HuH-7 (cell line): ENCODE data around the gene PRDX1.

Experiments used
- DNase-seq: peaks from one replicate; pipeline ENCODE4 v3.0.0; 2011; ENCODE audit warnings: low spot score

The PRDX1 gene

DNA sequence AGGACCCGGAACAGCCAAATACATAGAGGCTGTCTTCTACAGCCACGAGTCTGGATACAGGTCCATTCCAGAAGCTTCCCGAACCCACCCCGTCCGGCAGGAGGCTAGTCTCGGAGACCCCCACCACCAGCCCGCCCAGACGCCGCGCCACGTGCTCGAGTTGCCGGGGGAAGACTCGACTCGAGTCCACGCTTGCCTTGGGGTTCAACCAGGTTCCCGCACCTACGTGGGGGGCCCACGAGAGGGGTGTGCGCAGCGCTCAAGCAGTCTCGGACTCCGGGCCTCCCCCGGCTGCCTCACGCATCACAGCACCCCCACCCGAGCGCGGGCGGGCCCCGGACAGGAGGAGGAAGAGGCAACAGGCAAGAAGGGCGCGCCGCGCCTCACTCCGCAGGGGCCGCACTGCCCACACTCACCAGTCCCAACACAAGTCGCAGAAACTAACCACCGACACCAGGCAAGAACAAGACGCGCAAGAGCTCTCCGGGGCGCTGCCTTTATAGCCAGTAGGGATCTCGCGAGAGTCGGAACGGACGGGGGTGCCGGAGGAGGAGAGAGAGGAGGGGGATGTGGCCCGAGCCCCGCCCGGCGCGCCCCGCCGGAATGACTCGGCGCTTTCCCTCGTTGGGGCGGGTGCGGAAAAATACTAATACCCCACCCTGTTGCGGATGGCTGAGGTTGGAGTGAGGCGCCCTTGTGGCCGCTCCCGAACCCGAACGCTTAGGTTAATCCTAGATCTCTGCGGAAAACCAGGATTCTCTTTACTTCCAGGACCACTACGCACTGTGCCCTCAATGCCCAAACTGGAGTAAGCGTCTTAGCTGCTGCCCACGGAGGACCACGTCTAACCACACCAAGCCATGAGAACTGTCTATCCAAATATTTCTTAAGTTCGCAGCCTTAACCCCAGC is at the start of gene PRDX1:
Gene PRDX1, minus strand, starts transcription at position 472 of the 911 bp plus-strand sequence. CDS start 2,841 bp downstream, outside the sequence.
- DNase-seq, result peak; percentile 91

- no peak for DNase-seq
These were observed 48.9 kb upstream of the PRDX1 start for GRCh38 chr1:45570631-45571030.

GRCh38 chr1:45569962-45570581 is 48.4 kb upstream of the PRDX1 start:
- peak; percentile 59 for DNase-seq

DNA sequence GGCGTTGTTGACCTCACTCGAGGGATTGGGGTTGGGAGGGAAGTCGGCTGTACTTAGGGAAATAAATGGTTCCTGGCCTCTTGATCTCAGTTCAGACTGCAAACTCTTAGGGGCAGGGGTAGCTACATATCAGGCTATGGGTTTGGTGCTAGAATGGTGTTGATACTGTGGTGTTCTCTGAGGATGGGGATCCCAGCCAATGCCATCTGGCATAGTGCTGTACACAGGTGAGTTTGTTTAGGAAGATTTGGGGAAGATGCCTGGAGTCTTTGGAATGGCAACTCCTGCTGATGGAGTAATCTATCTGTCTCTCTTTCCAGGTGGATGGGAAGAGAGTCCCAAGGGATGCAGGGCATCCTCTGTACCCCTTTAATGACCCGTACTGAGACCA is 47.9 kb upstream of the PRDX1 start:
- DNase-seq, result no peak

- no peak for DNase-seq
These were observed 46.7 kb upstream of the PRDX1 start for GRCh38 chr1:45568421-45568820.

- DNase-seq, result no peak
These were observed 46.2 kb upstream of the PRDX1 start for GRCh38 chr1:45567911-45568310.

DNA sequence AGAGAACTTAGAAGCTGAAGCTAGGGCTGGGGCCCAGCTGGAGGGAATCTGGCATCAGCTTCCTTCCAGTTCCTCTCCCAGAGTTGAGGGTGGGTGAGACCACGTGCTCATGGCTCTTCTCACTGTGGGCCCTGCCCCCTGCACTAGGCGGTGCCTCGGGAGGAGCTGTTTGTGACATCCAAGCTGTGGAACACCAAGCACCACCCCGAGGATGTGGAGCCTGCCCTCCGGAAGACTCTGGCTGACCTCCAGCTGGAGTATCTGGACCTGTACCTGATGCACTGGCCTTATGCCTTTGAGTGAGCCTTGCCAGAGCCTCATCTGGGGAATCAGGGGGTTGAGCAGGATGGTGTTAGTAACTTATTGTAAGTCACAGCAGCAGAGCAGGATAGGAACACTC is 45.0 kb upstream of the PRDX1 start:
- DNase-seq, result no peak

GRCh38 chr1:45563843-45564242 is 42.2 kb upstream of the PRDX1 start:
- no peak for DNase-seq

DNA sequence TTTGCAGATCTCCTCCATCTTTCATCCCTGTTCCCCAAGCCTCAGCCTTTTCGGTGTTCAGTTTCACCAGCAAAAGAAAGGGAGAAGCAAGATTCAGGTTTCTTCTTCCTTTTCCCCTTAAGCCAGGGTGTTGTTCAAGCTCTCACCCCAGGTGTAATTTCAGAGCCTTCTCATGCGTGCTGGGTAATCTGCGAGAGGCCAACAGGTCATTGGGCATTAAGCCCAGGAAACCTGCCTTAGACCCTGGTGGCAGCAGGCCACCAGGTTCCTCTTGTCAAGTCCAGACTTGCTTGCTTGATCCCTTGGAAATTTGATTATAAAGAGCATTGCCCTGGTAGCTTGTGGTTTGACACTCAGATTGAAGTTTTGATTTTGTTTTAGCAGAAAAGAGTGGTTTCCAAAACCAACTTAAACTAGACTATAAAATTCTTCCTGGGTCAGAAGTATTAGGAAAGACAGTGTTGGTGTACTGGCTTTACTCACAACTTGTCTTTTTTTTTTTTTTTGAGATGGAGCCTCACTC is 35.8 kb upstream of the PRDX1 start:
- DNase-seq, result no peak

GRCh38 chr1:45554198-45554597 is 32.5 kb upstream of the PRDX1 start:
- no peak for DNase-seq

- no peak for DNase-seq
These were observed 30.6 kb upstream of the PRDX1 start for GRCh38 chr1:45552331-45552730.

DNA sequence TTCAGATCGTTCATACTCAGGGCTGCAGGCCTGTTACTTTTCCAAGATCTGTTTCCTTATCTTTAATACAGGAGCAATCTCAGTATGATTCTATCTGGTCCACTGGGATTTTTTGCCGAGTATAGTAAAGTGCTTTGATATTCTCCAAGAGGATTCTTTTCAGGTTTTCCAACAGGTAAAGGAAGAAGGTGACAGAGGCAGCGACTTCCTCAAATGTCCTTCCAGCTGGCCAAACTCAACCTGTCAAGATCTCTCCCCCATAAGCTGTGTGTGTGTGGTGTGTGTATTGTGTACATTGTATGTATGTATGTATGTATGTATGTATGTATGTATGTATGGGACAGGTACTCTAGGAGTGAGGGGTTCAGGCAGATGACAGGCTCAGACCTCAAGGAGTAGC is 30.0 kb upstream of the PRDX1 start:
- no peak for DNase-seq

- DNase-seq, result peak; percentile 80
These were observed 29.0 kb upstream of the PRDX1 start, which contains the start of gene AKR1A1 for GRCh38 chr1:45550401-45551351. Gene AKR1A1 (plus strand): TSS chr1:45550826. CDS start chr1:45561795, 10,969 bp downstream.

DNA sequence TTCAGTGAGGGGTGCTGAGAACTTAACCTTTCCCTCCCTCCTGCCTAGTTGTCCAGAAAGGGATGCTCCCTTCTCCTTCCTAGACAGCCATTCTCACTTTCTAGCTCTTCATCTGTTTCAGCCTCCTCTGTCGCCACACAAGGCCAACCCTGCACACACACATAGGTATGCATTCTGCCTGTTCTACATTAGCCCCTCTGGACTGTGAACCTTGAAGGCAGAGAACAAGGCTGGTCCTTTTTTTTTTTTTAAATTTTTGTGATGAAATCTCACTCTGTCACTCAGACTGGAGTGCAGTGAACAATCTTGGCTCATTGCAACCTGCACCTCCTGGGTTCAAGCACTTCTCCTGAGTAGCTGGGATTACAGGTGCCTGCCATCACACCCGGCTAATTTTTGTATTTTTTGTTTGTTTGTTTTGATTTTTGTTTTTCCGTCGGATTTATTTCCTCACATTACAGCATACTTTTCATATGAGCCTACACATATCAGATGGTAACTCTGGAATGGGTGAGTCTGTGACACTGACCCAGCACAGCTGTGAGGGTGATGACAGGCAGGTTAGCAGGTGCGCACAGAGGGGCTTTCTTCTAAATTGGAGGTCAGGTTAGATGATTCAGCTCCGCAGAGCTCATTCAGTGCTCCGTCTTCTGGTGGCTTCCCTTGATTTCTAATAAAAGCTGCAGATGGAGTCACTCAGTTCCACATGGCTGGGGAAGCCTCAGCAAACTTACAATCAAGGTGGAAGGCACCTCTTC is 24.0 kb upstream of the PRDX1 start:
- no peak for DNase-seq

DNA sequence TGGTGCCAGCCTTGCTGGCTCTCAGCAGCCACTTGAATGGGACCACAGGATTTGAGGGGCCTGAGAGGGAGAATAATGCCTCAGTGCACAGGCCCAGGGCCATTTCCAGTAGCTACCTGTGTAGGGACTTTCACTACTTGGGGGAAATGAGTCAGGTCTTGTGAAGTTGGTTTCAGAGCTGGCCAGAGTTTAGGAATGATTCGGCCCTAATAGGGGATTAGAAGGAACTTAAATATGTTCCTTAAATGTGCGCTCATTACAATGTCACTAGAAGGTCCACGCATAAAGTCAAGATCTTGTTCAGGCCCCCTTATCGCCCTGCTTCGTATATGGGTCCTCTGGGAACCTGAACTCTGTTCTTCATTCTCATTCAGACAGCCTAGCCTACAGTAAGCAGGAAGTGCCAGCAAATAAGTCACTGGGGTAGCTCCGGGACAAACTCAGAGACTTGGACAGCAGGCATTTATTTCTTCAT is 23.4 kb upstream of the PRDX1 start:
- no peak for DNase-seq

DNA sequence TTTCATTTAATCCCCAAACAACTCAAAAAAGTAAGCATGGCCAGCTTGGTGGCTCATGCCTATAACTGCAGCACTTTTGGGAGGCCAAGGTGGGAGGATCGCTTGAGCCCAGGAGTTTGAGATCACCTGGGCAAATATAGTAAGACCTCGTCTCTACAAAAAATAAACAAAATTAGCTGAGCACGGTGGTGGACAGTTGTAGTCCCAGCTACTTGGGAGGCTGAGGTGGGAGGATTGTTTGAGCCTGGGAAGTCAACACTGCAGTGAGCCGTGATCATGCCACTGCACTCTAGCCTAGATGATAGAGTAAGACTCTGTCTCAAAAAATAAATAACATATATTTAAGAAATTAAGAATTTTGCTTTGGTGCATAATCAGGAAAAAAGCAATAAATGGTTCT is 22.8 kb upstream of the PRDX1 start:
- no peak for DNase-seq

DNA sequence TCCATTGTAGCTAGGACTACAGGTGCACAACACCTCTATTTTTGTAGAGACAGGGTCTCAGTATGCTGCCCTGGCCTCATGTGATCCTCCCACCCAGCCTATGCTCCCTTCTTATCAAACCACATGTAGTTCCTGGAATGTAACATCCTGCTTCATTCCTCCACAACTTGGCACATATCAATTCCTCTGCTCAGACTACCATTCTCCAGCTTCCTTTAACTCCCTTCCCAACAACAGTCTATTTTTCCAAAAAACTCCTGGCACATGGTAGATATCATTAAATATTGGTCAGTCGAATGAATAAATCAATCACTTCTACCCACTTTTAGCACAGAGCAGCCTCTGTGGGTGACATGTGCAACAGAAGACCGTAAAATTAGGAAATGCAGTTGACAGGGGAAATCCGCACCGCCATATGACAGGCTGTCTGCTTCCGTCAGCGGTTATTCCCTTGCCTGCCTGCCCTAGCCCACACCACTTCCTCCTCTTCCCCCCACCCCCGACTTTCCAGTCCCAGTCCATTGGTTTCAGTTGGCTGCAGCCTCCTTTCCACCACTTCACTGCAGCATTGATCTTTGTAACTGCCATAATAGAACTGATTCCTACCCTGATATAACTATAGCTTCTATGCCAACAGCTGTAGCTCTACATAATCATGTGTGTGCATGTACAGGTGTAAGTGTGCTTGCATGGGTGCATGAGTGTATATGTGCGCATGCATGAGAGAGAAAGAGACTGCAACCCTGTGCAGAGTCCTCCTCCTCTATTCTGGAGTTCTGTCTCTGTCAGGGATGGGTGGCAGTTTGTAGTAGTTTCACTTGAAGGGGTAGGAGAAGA is 22.1 kb upstream of the PRDX1 start:
- DNase-seq, result peak; percentile 39

GRCh38 chr1:45542591-45542990 is 20.9 kb upstream of the PRDX1 start:
- peak; percentile 85 for DNase-seq

- DNase-seq, result no peak
These were observed 19.5 kb upstream of the PRDX1 start for GRCh38 chr1:45541193-45541592.

DNA sequence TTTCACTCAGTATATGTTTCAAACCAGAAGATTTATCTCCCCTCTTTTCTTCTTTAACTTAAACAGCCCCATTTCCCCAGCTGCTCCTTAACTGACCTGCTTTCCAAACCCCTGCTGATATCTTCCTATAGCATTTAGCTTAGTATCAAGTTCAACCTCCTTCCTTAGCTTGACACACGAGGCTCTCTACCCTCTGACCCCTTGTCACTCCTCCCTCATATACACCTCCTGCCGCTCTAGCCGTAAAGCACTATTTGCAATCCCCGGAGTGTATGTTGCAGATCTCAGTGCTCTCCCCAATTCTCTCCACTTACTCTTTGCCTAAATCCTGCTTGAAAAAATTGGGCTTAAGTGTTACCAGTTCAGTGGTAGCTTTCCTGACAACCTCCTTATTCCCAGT is 15.2 kb upstream of the PRDX1 start:
- DNase-seq, result no peak
